K562 (cell line): ENCODE data around the gene OR13J1. TPM values are rescaled to one million over a fixed set of nuclear protein-coding genes. Genes with fewer than 3 reads are reported as not detected.

Experiments used
- CBFA2T2 ChIP-seq: fragments of 450-650 bp; conservative IDR thresholded peaks from 2 replicates; pipeline ENCODE4 v1.6.1; 2017; ENCODE audit warnings: mild to moderate bottlenecking
- CBX8 ChIP-seq: fragments of 200-600 bp; sonication (generic); IDR thresholded peaks from 2 replicates; pipeline ENCODE4 v1.6.1; 2012; ENCODE audit warnings: borderline replicate concordance, mixed run types, low read depth, mild to moderate bottlenecking, moderate library complexity, mixed read lengths, low read length, control low read depth, inconsistent platforms; ENCODE audit not compliant: poor library complexity, severe bottlenecking; ENCODE audit errors: extremely low read depth
- E2F5 ChIP-seq: sonication (generic); formaldehyde crosslinking; IDR thresholded peaks from 2 replicates; pipeline ENCODE4 v1.8.0; 2022; ENCODE audit warnings: mild to moderate bottlenecking, missing genetic modification reagents
- FOSL1 ChIP-seq: fragments of 200-800 bp; sonication (Bioruptor generic); conservative IDR thresholded peaks from 2 replicates; pipeline ENCODE4 v1.6.1; 2016; ENCODE audit warnings: missing genetic modification characterization, missing compliant biosample characterization
- FOXK1 ChIP-seq: sonication (generic); formaldehyde crosslinking; IDR thresholded peaks from 2 replicates; pipeline ENCODE4 v1.8.0; 2022; ENCODE audit warnings: missing genetic modification reagents, mild to moderate bottlenecking, borderline replicate concordance
- FOXK2 ChIP-seq, 2 experiments: fragments of 450-650 bp; IDR thresholded peaks in 1 of 2; conservative IDR thresholded peaks in 1 of 2; 2 replicates each; pipeline ENCODE4 v1.6.1; 2016; ENCODE audit warnings: low read depth in 2 of 2, mild to moderate bottlenecking in 1 of 2
- FOXP1 ChIP-seq: sonication (generic); formaldehyde crosslinking; IDR thresholded peaks from 2 replicates; pipeline ENCODE4 v1.8.0; 2022; ENCODE audit warnings: mild to moderate bottlenecking, missing genetic modification reagents
- HDGF ChIP-seq: fragments of 450-650 bp; IDR thresholded peaks from 2 replicates; pipeline ENCODE4 v1.6.1; 2016
- KLF6 ChIP-seq: fragments of 250-450 bp; sonication (Bioruptor Pico); IDR thresholded peaks from 2 replicates; pipeline ENCODE4 v1.4.0; 2020; ENCODE audit warnings: mild to moderate bottlenecking, moderate library complexity, borderline replicate concordance
- MBD1 ChIP-seq: fragments of 250-450 bp; sonication (Bioruptor Pico); IDR thresholded peaks from 2 replicates; pipeline ENCODE4 v1.8.0; 2022; ENCODE audit warnings: inconsistent platforms
- MTF1 ChIP-seq: fragments of 250-450 bp; sonication (Bioruptor Pico); IDR thresholded peaks from 2 replicates; pipeline ENCODE4 v1.9.0; 2021; ENCODE audit warnings: moderate library complexity, mild to moderate bottlenecking, inconsistent platforms, borderline replicate concordance
- MYNN ChIP-seq, 2 experiments: sonication (generic); formaldehyde crosslinking in 1 of 2; IDR thresholded peaks; 2 replicates each; pipeline versions ENCODE4 v1.5.0 to v1.6.1; 2016 to 2020; ENCODE audit warnings: antibody characterized with exemption in 1 of 2, missing genetic modification reagents in 1 of 2
- NFATC3 ChIP-seq: fragments of 450-650 bp; IDR thresholded peaks from 2 replicates; pipeline ENCODE4 v1.6.1; 2017; ENCODE audit warnings: mild to moderate bottlenecking
- NFIC ChIP-seq: fragments of 450-650 bp; IDR thresholded peaks from 2 replicates; pipeline ENCODE4 v1.6.1; 2017; ENCODE audit warnings: mild to moderate bottlenecking, inconsistent platforms
- NFRKB ChIP-seq: fragments of 450-650 bp; IDR thresholded peaks from 2 replicates; pipeline ENCODE4 v1.6.1; 2016; ENCODE audit warnings: low read depth
- NR2C1 ChIP-seq, 2 experiments: fragments of 450-650 bp; IDR thresholded peaks; 2 replicates each; pipeline ENCODE4 v1.6.1; 2017; ENCODE audit warnings: mild to moderate bottlenecking in 2 of 2, antibody characterized with exemption in 1 of 2, inconsistent platforms in 1 of 2, missing compliant biosample characterization in 1 of 2, missing genetic modification characterization in 1 of 2
- NRF1 ChIP-seq, 2 experiments: fragments of 450-650 bp; IDR thresholded peaks in 1 of 2; conservative IDR thresholded peaks in 1 of 2; 2 replicates each; pipeline ENCODE4 v1.6.1; 2014; ENCODE audit warnings: mild to moderate bottlenecking in 2 of 2
- POLR3A ChIP-seq: IDR thresholded peaks from 2 replicates; pipeline ENCODE4 v1.6.1; 2011; ENCODE audit warnings: borderline replicate concordance, mild to moderate bottlenecking, moderate library complexity; ENCODE audit not compliant: insufficient read length, insufficient read depth; ENCODE audit errors: extremely low read depth
- RBFOX2 ChIP-seq: fragments of 200-400 bp; formaldehyde crosslinking; IDR thresholded peaks from 2 replicates; pipeline ENCODE4 v1.6.1; 2017; ENCODE audit warnings: low read depth, mild to moderate bottlenecking, low read length, moderate library complexity
- SOX6 ChIP-seq: fragments of 450-650 bp; IDR thresholded peaks from 2 replicates; pipeline ENCODE4 v1.6.1; 2014; ENCODE audit warnings: mild to moderate bottlenecking
- TAF1 ChIP-seq: IDR thresholded peaks from 2 replicates; pipeline ENCODE4 v1.6.1; 2011; ENCODE audit warnings: mild to moderate bottlenecking, low read length, moderate library complexity; ENCODE audit not compliant: insufficient read depth, control insufficient read depth, severe bottlenecking; ENCODE audit errors: extremely low read depth
- TCF3 ChIP-seq: sonication (generic); formaldehyde crosslinking; IDR thresholded peaks from 2 replicates; pipeline ENCODE4 v1.4.0; 2020; ENCODE audit warnings: mild to moderate bottlenecking, missing genetic modification reagents
- ZFP36 ChIP-seq: fragments of 150-350 bp; IDR thresholded peaks from 2 replicates; pipeline ENCODE4 v1.6.1; 2018; ENCODE audit warnings: low read length, low read depth; ENCODE audit not compliant: partially characterized antibody
- ZNF133 ChIP-seq: fragments of 250-450 bp; sonication (Bioruptor Pico); IDR thresholded peaks from 2 replicates; pipeline ENCODE4 v1.4.0; 2020; ENCODE audit warnings: mild to moderate bottlenecking
- ZNF175 ChIP-seq: fragments of 200-800 bp; sonication (Bioruptor generic); IDR thresholded peaks from 2 replicates; pipeline ENCODE4 v1.6.1; 2016; ENCODE audit warnings: low read depth, mild to moderate bottlenecking, missing genetic modification characterization, missing compliant biosample characterization
- ZNF184 ChIP-seq: sonication (generic); formaldehyde crosslinking; IDR thresholded peaks from 2 replicates; pipeline ENCODE4 v1.5.0; 2020; ENCODE audit warnings: missing genetic modification reagents
- ZNF589 ChIP-seq: fragments of 200-800 bp; sonication (Bioruptor generic); IDR thresholded peaks from 2 replicates; pipeline ENCODE4 v1.6.1; 2016; ENCODE audit warnings: low read depth, missing genetic modification characterization, missing compliant biosample characterization
- ZNF780A ChIP-seq: fragments of 250-450 bp; sonication (Bioruptor Pico); IDR thresholded peaks from 2 replicates; pipeline ENCODE4 v1.5.0; 2021; ENCODE audit warnings: mild to moderate bottlenecking
- polyA plus RNA-seq, 8 experiments: library from polyadenylated mRNA; depleted of rRNA in 4 of 8; stranded (reverse) in 5 of 8; unstranded in 3 of 8; fragments of >200 nt; fragmentation: Nextera tagmentation in 2 of 8; fragmentation: Illumina TruSeq in 1 of 8; extraction: Ambion mirVana in 2 of 8; extraction: Trizol in 1 of 8; gene quantifications; 2 replicates each; pipeline versions ENCODE4 v1.2.1 to v1.2.3, GENCODE V29; 2011 to 2014; ENCODE audit warnings: inconsistent platforms in 1 of 8, missing spikeins in 1 of 8
- total RNA-seq, 7 experiments: library from RNA; depleted of rRNA in 6 of 7; stranded (reverse); fragments of >200 nt in 6 of 7; fragmentation: Illumina TruSeq in 2 of 7; extraction: Trizol in 2 of 7; gene quantifications; 2 replicates each; pipeline versions ENCODE4 v1.2.1 to v1.2.3, GENCODE V29; 2011 to 2021; ENCODE audit warnings: low replicate concordance in 1 of 7

The OR13J1 gene
- total and polyA plus RNA-seq, 9 of the 15 experiments (the other 6 are each of a cell fraction or from before 2014, with no cell fraction given) = not detected

- TF ChIP-seq FOXK1 (CRISPR knock-in tag) (no peak), ZFP36 (peak; percentile 28), MTF1 (CRISPR knock-in tag) (no peak), NFIC (0 out of 2 replicates have a peak, but pooled peaks have one; percentile 12), TCF3 (CRISPR knock-in tag) (peak; percentile 57; the same call in 1 of the 2 replicates), SOX6 (peak; percentile 92), POLR3A (no peak), NR2C1 (IDR thresholded peaks at IDR 0.05) (no peak), NR2C1 (tag; IDR thresholded peaks at IDR 0.05) (peak; percentile 67), MYNN (IDR thresholded peaks at IDR 0.05) (peak; percentile 82), MYNN (CRISPR knock-in tag; IDR thresholded peaks at IDR 0.05) (no peak), ZNF184 (CRISPR knock-in tag) (no peak), NFRKB (peak; percentile 70; the same call in 1 of the 2 replicates), NRF1 (conservative IDR thresholded peaks at IDR 0.05 in 1 of 2, IDR thresholded peaks at IDR 0.05 in 1 of 2) (peak; percentile 70 to 76), CBX8 (no peak), ZNF780A (CRISPR knock-in tag) (no peak), E2F5 (CRISPR knock-in tag) (no peak), RBFOX2 (peak; percentile 61), CBFA2T2 (0 out of 2 replicates have a peak, but pooled peaks have one; percentile 13), TAF1 (peak; percentile 47), ZNF175 (CRISPR knock-in tag) (0 out of 2 replicates have a peak, but pooled peaks have one; percentile 35), ZNF589 (peak; percentile 63; the same call in 1 of the 2 replicates), ZNF133 (CRISPR knock-in tag) (no peak), FOSL1 (0 out of 2 replicates have a peak, but pooled peaks have one; percentile 21), MBD1 (CRISPR knock-in tag) (no peak), FOXP1 (CRISPR knock-in tag) (no peak; the same call in 1 of the 2 replicates), KLF6 (CRISPR knock-in tag) (peak; percentile 9; the same call in 1 of the 2 replicates), NFATC3 (no peak), FOXK2 (conservative IDR thresholded peaks at IDR 0.05 in 1 of 2, IDR thresholded peaks at IDR 0.05 in 1 of 2; ENCODE audit: low read depth in 2 of 2) (peak; percentile 55 to 64; a peak in 3 of 4 replicates), HDGF (peak; percentile 48; the same call in 1 of the 2 replicates)
These were observed 44.2 kb upstream of the OR13J1 start (continued) for GRCh38 chr9:35914301-35914807.
